SK-N-MC (cell line): ENCODE results near the gene IGFALS.

Experiments
- DNase-seq: peaks from one replicate; pipeline ENCODE4 v3.0.0-alpha.2; 2011; ENCODE audit warnings: low read depth, low spot score
- H3K27ac ChIP-seq: fragments of 200-600 bp; sonication (generic); 2 replicates; pipeline ENCODE4 v1.5.1; 2016; ENCODE audit warnings: mixed run types
- H3K36me3 ChIP-seq: fragments of 200-600 bp; sonication (generic); 2 replicates; pipeline ENCODE4 v1.6.1; 2017; ENCODE audit warnings: antibody characterized with exemption, low read length, mixed read lengths; ENCODE audit not compliant: insufficient read depth
- H3K4me3 ChIP-seq: fragments of 200-600 bp; sonication (generic); 2 replicates; pipeline ENCODE4 v1.5.1; 2016
- H3K9ac ChIP-seq: fragments of 200-600 bp; sonication (generic); 2 replicates; pipeline ENCODE4 v1.8.0; 2017; ENCODE audit warnings: mixed run types, mixed read lengths; ENCODE audit not compliant: insufficient read length
- H3K9me3 ChIP-seq: fragments of 200-600 bp; sonication (generic); 2 replicates; pipeline ENCODE4 v1.6.1; 2017; ENCODE audit warnings: low read depth, mild to moderate bottlenecking, antibody characterized with exemption, low read length, moderate library complexity, mixed read lengths
- EZH2 ChIP-seq: fragments of 200-600 bp; sonication (generic); IDR thresholded peaks from one replicate; pipeline ENCODE4 v1.6.1; 2017; ENCODE audit warnings: antibody characterized with exemption
- FOXP2 ChIP-seq: optimal IDR thresholded peaks from 2 replicates; pipeline ENCODE3; 2011; ENCODE audit warnings: mild to moderate bottlenecking, moderate library complexity; ENCODE audit not compliant: insufficient read depth; ENCODE audit errors: extremely low read length, control extremely low read depth
- POLR2AphosphoS5 ChIP-seq: IDR thresholded peaks from 2 replicates; pipeline ENCODE4 v1.6.1; 2012; ENCODE audit warnings: mild to moderate bottlenecking, low read depth, low read length, borderline replicate concordance

The IGFALS gene

GRCh38 chr16:1761751-1762150 lies 31.8 kb downstream of the IGFALS start:
- H3K9me3 ChIP-seq = no peaks in the 10 kb centered on the region
- no peak for DNase-seq
- H3K4me3 ChIP-seq = no peak overlapping the region
- no peak overlapping the region for H3K9ac ChIP-seq
- no peaks in the 10 kb centered on the region for H3K36me3 ChIP-seq
- TF ChIP-seq POLR2AphosphoS5 = no peak
- no peak for TF ChIP-seq EZH2
- TF ChIP-seq FOXP2 = no peak
- no peak overlapping the region for H3K27ac ChIP-seq

GRCh38 chr16:1760911-1761310 lies 32.6 kb downstream of the IGFALS start:
- no peaks in the 10 kb centered on the region for H3K36me3 ChIP-seq
- no peak overlapping the region for H3K27ac ChIP-seq
- no peak overlapping the region for H3K4me3 ChIP-seq
- H3K9me3 ChIP-seq = no peaks in the 10 kb centered on the region
- no peak for TF ChIP-seq FOXP2
- no peak for TF ChIP-seq POLR2AphosphoS5
- no peak for TF ChIP-seq EZH2
- no peak overlapping the region for H3K9ac ChIP-seq
- DNase-seq = no peak

GRCh38 chr16:1759511-1759910 lies 34.0 kb downstream of the IGFALS start:
- no peak overlapping the region for H3K9ac ChIP-seq
- no peaks in the 10 kb centered on the region for H3K36me3 ChIP-seq
- H3K4me3 ChIP-seq = no peak overlapping the region
- TF ChIP-seq EZH2 (no peak), POLR2AphosphoS5 (no peak), FOXP2 (no peak)
- H3K9me3 ChIP-seq = no peaks in the 10 kb centered on the region
- no peak overlapping the region for H3K27ac ChIP-seq
- no peak for DNase-seq

- Histone ChIP-seq H3K4me3 (no peak overlapping the region), H3K9me3 (no peaks in the 10 kb centered on the region), H3K27ac (no peak overlapping the region), H3K9ac (no peak overlapping the region), H3K36me3 (no peaks in the 10 kb centered on the region)
- TF ChIP-seq EZH2 = no peak
- no peak for TF ChIP-seq FOXP2
- TF ChIP-seq POLR2AphosphoS5 = no peak
- no peak for DNase-seq
These were observed 34.6 kb downstream of the IGFALS start for GRCh38 chr16:1758923-1759322.

- no peak overlapping the region for H3K9ac ChIP-seq
- no peaks in the 10 kb centered on the region for H3K9me3 ChIP-seq
- no peak overlapping the region for H3K4me3 ChIP-seq
- no peak for DNase-seq
- TF ChIP-seq FOXP2 (no peak), POLR2AphosphoS5 (no peak), EZH2 (no peak)
- no peaks in the 10 kb centered on the region for H3K36me3 ChIP-seq
- no peak overlapping the region for H3K27ac ChIP-seq
These were observed 35.6 kb downstream of the IGFALS start for GRCh38 chr16:1757714-1758461.

GRCh38 chr16:1754204-1754603 lies 39.3 kb downstream of the IGFALS start:
- H3K27ac ChIP-seq = no peak overlapping the region
- no peak overlapping the region for H3K9ac ChIP-seq
- DNase-seq = no peak
- no peak overlapping the region for H3K4me3 ChIP-seq
- no peaks in the 10 kb centered on the region; the same call in 1 of the 2 replicates for H3K36me3 ChIP-seq
- no peaks in the 10 kb centered on the region for H3K9me3 ChIP-seq
- TF ChIP-seq POLR2AphosphoS5 (no peak), FOXP2 (no peak), EZH2 (no peak)

GRCh38 chr16:1752853-1753252 lies 40.7 kb downstream of the IGFALS start:
- H3K4me3 ChIP-seq = no peak overlapping the region
- no peak for DNase-seq
- H3K9ac ChIP-seq = no peak overlapping the region
- no peaks in the 10 kb centered on the region; the same call in 1 of the 2 replicates for H3K36me3 ChIP-seq
- TF ChIP-seq EZH2 = no peak
- no peak for TF ChIP-seq FOXP2
- TF ChIP-seq POLR2AphosphoS5 = no peak
- H3K9me3 ChIP-seq = no peaks in the 10 kb centered on the region
- H3K27ac ChIP-seq = no peak overlapping the region

GRCh38 chr16:1751946-1752345 lies 41.6 kb downstream of the IGFALS start:
- H3K9ac ChIP-seq = no peak overlapping the region
- DNase-seq = no peak
- no peak overlapping the region for H3K4me3 ChIP-seq
- H3K36me3 ChIP-seq = no peaks in the 10 kb centered on the region; the same call in 1 of the 2 replicates
- H3K9me3 ChIP-seq = no peaks in the 10 kb centered on the region
- H3K27ac ChIP-seq = no peak overlapping the region
- TF ChIP-seq FOXP2 (no peak), POLR2AphosphoS5 (no peak), EZH2 (no peak)
